K562 (cell line): ENCODE results near the gene MACF1. TPM values are rescaled to one million over a fixed set of nuclear protein-coding genes. Genes with fewer than 3 reads are reported as not detected.

Experiments
- ARID4B ChIP-seq: sonication (generic); formaldehyde crosslinking; IDR thresholded peaks from 2 replicates; pipeline ENCODE4 v1.8.0; 2022; ENCODE audit warnings: mild to moderate bottlenecking, missing genetic modification reagents
- CREB5 ChIP-seq: fragments of 250-450 bp; sonication (Bioruptor Pico); IDR thresholded peaks from 2 replicates; pipeline ENCODE4 v1.5.0; 2020; ENCODE audit warnings: mild to moderate bottlenecking
- E2F5 ChIP-seq: sonication (generic); formaldehyde crosslinking; IDR thresholded peaks from 2 replicates; pipeline ENCODE4 v1.8.0; 2022; ENCODE audit warnings: mild to moderate bottlenecking, missing genetic modification reagents
- ETV1 ChIP-seq: fragments of 450-650 bp; conservative IDR thresholded peaks from 2 replicates; pipeline ENCODE4 v1.6.1; 2016; ENCODE audit warnings: missing genetic modification characterization, control low read depth, low read depth, missing compliant biosample characterization
- ILK ChIP-seq: fragments of 450-650 bp; IDR thresholded peaks from 2 replicates; pipeline ENCODE4 v1.6.1; 2016; ENCODE audit warnings: missing genetic modification characterization, low read depth, mild to moderate bottlenecking, missing compliant biosample characterization, moderate library complexity, borderline replicate concordance
- MYC ChIP-seq, 2 experiments: fragments of 250-450 bp in 1 of 2; sonication (Bioruptor Pico) in 1 of 2; IDR thresholded peaks; 2 replicates each; pipeline versions ENCODE4 v1.5.1 to v1.6.1; 2012 to 2021; ENCODE audit warnings: low read depth in 2 of 2, borderline replicate concordance in 1 of 2, improper control_type of control experiment in 1 of 2, low read length in 1 of 2, mild to moderate bottlenecking in 1 of 2, moderate library complexity in 1 of 2
- NR2C2 ChIP-seq, 2 experiments: fragments of 200-800 bp in 1 of 2; sonication (Bioruptor generic) in 1 of 2; sonication (generic) in 1 of 2; formaldehyde crosslinking in 1 of 2; IDR thresholded peaks; 2 replicates each; pipeline versions ENCODE4 v1.6.1 to v1.8.0; 2016 to 2022; ENCODE audit warnings: mild to moderate bottlenecking in 1 of 2, missing compliant biosample characterization in 1 of 2, missing genetic modification characterization in 1 of 2, missing genetic modification reagents in 1 of 2
- SP1 ChIP-seq: sonication (generic); formaldehyde crosslinking; IDR thresholded peaks from 2 replicates; pipeline ENCODE4 v1.8.1; 2022; ENCODE audit warnings: mild to moderate bottlenecking, missing genetic modification reagents
- TEAD1 ChIP-seq, 2 experiments: fragments of 450-650 bp in 1 of 2; sonication (generic) in 1 of 2; formaldehyde crosslinking; IDR thresholded peaks; 2 replicates each; pipeline versions ENCODE4 v1.4.0 to v1.8.0; 2020 to 2022; ENCODE audit warnings: mild to moderate bottlenecking in 2 of 2, missing genetic modification reagents in 1 of 2
- UBTF ChIP-seq, 2 experiments: IDR thresholded peaks; 2 replicates each; pipeline ENCODE4 v1.6.1; 2012; ENCODE audit warnings: improper control_type of control experiment in 2 of 2, low read depth in 2 of 2, low read length in 2 of 2, borderline replicate concordance in 1 of 2
- USF1 ChIP-seq: sonication (generic); formaldehyde crosslinking; IDR thresholded peaks from 2 replicates; pipeline ENCODE4 v1.9.0; 2022; ENCODE audit warnings: mild to moderate bottlenecking, missing genetic modification reagents
- ZNF184 ChIP-seq: sonication (generic); formaldehyde crosslinking; IDR thresholded peaks from 2 replicates; pipeline ENCODE4 v1.5.0; 2020; ENCODE audit warnings: missing genetic modification reagents
- ZNF253 ChIP-seq: fragments of 250-450 bp; sonication (Bioruptor Pico); conservative IDR thresholded peaks from 2 replicates; pipeline ENCODE4 v1.6.1; 2021; ENCODE audit warnings: mild to moderate bottlenecking
- ZNF398 ChIP-seq: fragments of 250-450 bp; sonication (Bioruptor Pico); IDR thresholded peaks from 2 replicates; pipeline ENCODE4 v1.8.0; 2021; ENCODE audit warnings: moderate library complexity, mild to moderate bottlenecking, inconsistent platforms
- polyA plus RNA-seq, 8 experiments: library from polyadenylated mRNA; depleted of rRNA in 4 of 8; stranded (reverse) in 5 of 8; unstranded in 3 of 8; fragments of >200 nt; fragmentation: Nextera tagmentation in 2 of 8; fragmentation: Illumina TruSeq in 1 of 8; extraction: Ambion mirVana in 2 of 8; extraction: Trizol in 1 of 8; gene quantifications; 2 replicates each; pipeline versions ENCODE4 v1.2.1 to v1.2.3, GENCODE V29; 2011 to 2014; ENCODE audit warnings: inconsistent platforms in 1 of 8, missing spikeins in 1 of 8
- total RNA-seq, 7 experiments: library from RNA; depleted of rRNA in 6 of 7; stranded (reverse); fragments of >200 nt in 6 of 7; fragmentation: Illumina TruSeq in 2 of 7; extraction: Trizol in 2 of 7; gene quantifications; 2 replicates each; pipeline versions ENCODE4 v1.2.1 to v1.2.3, GENCODE V29; 2011 to 2021; ENCODE audit warnings: low replicate concordance in 1 of 7

The MACF1 gene
- total and polyA plus RNA-seq, 9 of the 15 experiments (the other 6 are each of a cell fraction or from before 2014, with no cell fraction given): 13.2 to 232 (median 112) TPM

GRCh38 chr1:39408641-39409054, 204.2 kb downstream of the MACF1 start (continued):
- TF ChIP-seq ILK (tag) (no peak), ZNF253 (CRISPR knock-in tag) (no peak), UBTF (IDR thresholded peaks at IDR 0.05; ENCODE audit: borderline replicate concordance in 1 of 2, low read depth in 2 of 2, low read length in 2 of 2) (peak in 1 of 2 experiments; percentile 9; a peak in 1 of 4 replicates), CREB5 (CRISPR knock-in tag) (no peak), SP1 (CRISPR knock-in tag) (0 out of 2 replicates have a peak, but pooled peaks have one; percentile 45), ZNF398 (CRISPR knock-in tag) (no peak), E2F5 (CRISPR knock-in tag) (no peak), USF1 (no peak), TEAD1 (CRISPR knock-in tag; IDR thresholded peaks at IDR 0.05) (no peak), MYC (IDR thresholded peaks at IDR 0.05; ENCODE audit: low read depth, low read length) (no peak), MYC (CRISPR knock-in tag; IDR thresholded peaks at IDR 0.05; ENCODE audit: borderline replicate concordance, low read depth) (no peak), NR2C2 (CRISPR knock-in tag; IDR thresholded peaks at IDR 0.05) (no peak), NR2C2 (tag; IDR thresholded peaks at IDR 0.05) (peak; percentile 49; the same call in 1 of the 2 replicates), ZNF184 (CRISPR knock-in tag) (no peak), ETV1 (tag) (no peak), ARID4B (no peak)
